Epithelial cell of proximal tubule (primary cell): ENCODE data around the gene ZBTB7A. TPM values are rescaled to one million over a fixed set of nuclear protein-coding genes. Genes with fewer than 3 reads are reported as not detected.

Experiments used
- DNase-seq: peaks from one replicate; pipeline ENCODE4 v3.0.0-alpha.2; 2011; ENCODE audit warnings: low read depth
- H3K4me3 ChIP-seq: 2 replicates; pipeline ENCODE4 v1.5.1; 2011; ENCODE audit warnings: low read depth, mild to moderate bottlenecking, low read length
- total RNA-seq: library from RNA; depleted of rRNA; stranded (reverse); fragments of >200 nt; gene quantifications from 2 replicates; pipeline ENCODE4 v1.2.3, GENCODE V29; 2015
- TF ChIP-seq, protein P1 (sequence below): conservative IDR thresholded peaks from 2 replicates; pipeline ENCODE4 v1.5.1; 2012; ENCODE audit warnings: low read depth, mild to moderate bottlenecking, low read length

The ZBTB7A gene
- total RNA-seq, 1 donor from 2014 or later = 22.1 TPM

DNA sequence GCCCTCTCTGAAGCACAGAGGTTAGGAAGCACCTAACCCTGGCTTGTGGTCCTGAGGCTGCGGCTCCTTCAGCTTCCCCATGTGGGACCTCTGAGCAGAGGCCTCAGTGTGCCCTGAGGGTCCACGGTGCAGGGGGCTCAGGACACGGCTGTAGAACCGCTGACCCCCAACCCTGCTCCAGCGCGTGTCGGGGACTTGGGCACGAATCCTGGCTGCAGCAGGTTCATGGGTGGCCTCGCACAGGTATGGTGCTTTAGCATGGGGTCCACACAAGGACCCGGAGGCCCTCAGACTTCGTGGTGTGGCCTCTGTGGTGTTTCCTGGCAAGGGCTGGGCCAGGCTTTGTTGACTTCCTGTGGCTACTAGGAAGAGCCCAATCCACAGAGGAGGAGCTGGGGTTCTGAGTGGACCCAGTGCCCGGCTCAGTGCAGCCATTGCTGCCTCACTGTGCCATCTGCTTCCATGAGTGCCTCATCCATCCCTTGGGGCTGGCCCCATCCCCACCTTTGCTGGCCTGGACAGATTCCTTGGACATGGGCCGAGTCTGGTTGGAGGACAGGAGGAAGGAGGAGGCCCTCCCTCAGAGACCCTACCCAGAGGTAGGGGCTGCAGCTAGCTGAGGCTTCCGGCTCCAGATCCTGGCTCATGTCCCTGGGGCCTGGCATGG is 24.5 kb downstream of the ZBTB7A start:
- DNase-seq = no peak
- TF ChIP-seq, protein P1, sequence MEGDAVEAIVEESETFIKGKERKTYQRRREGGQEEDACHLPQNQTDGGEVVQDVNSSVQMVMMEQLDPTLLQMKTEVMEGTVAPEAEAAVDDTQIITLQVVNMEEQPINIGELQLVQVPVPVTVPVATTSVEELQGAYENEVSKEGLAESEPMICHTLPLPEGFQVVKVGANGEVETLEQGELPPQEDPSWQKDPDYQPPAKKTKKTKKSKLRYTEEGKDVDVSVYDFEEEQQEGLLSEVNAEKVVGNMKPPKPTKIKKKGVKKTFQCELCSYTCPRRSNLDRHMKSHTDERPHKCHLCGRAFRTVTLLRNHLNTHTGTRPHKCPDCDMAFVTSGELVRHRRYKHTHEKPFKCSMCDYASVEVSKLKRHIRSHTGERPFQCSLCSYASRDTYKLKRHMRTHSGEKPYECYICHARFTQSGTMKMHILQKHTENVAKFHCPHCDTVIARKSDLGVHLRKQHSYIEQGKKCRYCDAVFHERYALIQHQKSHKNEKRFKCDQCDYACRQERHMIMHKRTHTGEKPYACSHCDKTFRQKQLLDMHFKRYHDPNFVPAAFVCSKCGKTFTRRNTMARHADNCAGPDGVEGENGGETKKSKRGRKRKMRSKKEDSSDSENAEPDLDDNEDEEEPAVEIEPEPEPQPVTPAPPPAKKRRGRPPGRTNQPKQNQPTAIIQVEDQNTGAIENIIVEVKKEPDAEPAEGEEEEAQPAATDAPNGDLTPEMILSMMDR = no peak
- H3K4me3 ChIP-seq = no peak overlapping the region

DNA sequence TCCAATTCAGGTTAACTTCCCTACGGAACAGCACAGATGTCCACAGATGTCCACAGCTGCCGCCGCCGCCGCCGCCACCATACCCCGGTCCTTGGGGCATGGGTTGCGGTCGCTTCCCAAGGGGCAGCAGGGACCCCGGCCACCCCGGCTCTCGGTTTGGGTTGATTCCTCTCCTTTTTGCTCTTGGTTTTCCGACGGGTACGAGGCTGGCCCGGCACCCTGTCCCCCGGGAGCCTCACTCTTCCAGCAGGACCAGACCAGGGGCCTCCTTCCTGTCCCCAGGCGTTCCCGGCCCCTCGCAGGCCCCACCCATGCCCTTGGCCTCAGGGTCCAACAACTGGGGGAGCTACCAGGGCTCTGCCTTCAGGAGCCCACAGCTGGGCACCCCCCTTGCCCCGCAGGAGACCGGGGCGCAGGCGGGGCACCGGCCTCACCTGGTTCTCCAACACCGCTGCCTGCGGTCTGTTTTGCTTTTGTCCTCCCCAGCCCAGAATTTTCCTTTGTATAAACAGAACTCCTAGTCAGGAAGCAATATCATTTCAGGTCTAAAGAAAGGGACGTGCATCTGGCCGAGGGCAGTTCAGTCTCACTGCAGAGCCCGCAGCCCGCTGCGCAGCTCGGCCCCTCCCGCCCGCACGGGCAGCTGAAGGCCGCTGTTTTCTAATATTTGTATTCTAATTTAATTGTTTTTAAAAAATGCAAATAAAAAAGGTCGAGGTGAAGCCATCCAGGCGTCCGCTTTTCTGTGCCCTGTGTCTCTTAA is 27.9 kb downstream of the ZBTB7A start:
- DNase-seq = no peak
- TF ChIP-seq, protein P1 = no peak
- H3K4me3 ChIP-seq = no peak overlapping the region

DNA sequence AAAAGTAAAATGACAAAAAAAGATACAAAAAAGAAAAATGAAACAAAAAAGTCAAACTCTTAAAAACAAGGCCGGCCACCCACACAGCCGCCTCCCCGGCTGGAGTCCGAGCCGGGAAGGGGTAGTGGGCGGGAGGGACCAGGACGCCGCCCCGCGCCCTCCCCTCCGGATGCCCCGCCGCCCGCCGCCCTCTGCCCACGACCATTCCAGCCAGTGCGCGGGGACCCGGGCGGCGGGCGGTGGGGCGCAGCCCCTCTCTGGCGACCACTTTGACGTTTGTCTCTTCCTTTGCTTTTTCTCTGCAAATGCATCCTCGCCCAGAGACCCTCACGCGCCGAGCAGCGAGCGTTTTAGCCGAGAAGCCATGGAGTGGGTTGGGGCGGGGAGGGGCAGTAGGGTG is 28.6 kb downstream of the ZBTB7A start:
- DNase-seq = no peak
- H3K4me3 ChIP-seq = no peak overlapping the region
- TF ChIP-seq, protein P1 = no peak

DNA sequence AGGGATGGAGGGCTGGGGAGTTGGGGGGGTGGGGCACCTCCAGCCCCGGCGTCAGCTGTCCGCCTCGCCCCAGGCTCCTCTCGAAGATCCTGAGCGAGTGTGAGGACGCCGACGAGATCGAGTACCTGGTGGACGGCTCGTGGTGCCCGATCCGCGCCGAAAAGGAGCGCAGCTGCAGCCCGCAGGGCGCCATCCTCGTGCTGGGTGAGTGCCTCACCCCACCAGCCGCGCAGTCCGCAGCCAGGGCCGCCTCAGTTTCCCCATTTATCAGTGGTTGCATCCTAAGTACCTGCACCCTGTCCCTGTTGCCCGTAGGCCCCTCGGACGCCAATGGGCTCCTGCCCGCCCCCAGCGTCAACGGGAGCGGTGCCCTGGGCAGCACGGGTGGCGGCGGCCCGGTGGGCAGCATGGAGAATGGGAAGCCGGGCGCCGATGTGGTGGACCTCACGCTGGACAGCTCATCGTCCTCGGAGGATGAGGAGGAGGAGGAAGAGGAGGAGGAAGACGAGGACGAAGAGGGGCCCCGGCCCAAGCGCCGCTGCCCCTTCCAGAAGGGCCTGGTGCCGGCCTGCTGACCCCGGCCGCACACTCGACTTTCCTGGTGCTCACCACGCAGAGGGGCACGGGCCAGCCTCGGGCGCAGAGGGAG is 29.3 kb downstream of the ZBTB7A start:
- TF ChIP-seq, protein P1 = no peak
- DNase-seq = no peak
- H3K4me3 ChIP-seq = no peak overlapping the region

GRCh38 chr19:4036576-4037300 is 30.0 kb downstream of the ZBTB7A start:
- H3K4me3 ChIP-seq = no peak overlapping the region
- no peak for DNase-seq
- TF ChIP-seq, protein P1 = no peak

DNA sequence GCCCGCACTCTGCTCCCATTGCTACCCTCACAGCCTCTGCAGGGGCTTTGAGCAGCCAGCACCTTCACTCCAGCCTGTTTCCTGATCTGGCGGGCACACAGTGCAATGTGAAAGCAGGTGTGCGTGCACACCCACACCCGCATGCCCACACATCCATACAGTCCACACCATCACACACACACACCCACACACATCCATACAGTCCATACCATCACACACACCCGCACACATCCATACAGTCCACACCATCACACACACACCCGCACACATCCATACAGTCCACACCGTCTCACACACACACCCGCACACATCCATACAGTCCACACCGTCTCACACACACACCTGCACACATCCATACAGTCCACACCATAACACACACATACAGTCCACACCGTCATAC is 31.1 kb downstream of the ZBTB7A start:
- H3K4me3 ChIP-seq = no peak overlapping the region
- no peak for DNase-seq
- TF ChIP-seq, protein P1 = no peak
